Trophoblast cell (in vitro differentiated cells and primary cell): Measurements from ENCODE around the gene GPN1.
"Not testable (repeated sequence)": the region's sequence is repeated elsewhere in the genome, so short reads cannot be mapped to it uniquely, and the experiment has no call there.

Source experiments
- DNase-seq, 2 donors: peaks; one replicate each; pipeline ENCODE4 v3.0.0-alpha.2; 2016
- H2AFZ ChIP-seq: 2 replicates; pipeline ENCODE4 v1.6.1; 2013; ENCODE audit warnings: low read length, moderate library complexity, mild to moderate bottlenecking; ENCODE audit not compliant: insufficient read depth, poor library complexity
- H2AK5ac ChIP-seq: 2 replicates; pipeline ENCODE4 v1.6.1; 2013; ENCODE audit warnings: mild to moderate bottlenecking, low read length
- H2BK120ac ChIP-seq: 2 replicates; pipeline ENCODE4 v1.6.1; 2013; ENCODE audit warnings: low read length, mild to moderate bottlenecking, moderate library complexity; ENCODE audit not compliant: insufficient read depth, poor library complexity
- H2BK12ac ChIP-seq: 2 replicates; pipeline ENCODE4 v1.6.1; 2013; ENCODE audit warnings: mild to moderate bottlenecking, low read length, moderate library complexity
- H2BK5ac ChIP-seq: 2 replicates; pipeline ENCODE4 v1.6.1; 2013; ENCODE audit warnings: low read length, low read depth, moderate library complexity, mild to moderate bottlenecking; ENCODE audit not compliant: poor library complexity
- H3K14ac ChIP-seq: 2 replicates; pipeline ENCODE4 v1.6.1; 2013; ENCODE audit warnings: mild to moderate bottlenecking, low read length
- H3K18ac ChIP-seq: 2 replicates; pipeline ENCODE4 v1.6.1; 2013; ENCODE audit warnings: mild to moderate bottlenecking, low read length
- H3K23ac ChIP-seq: 2 replicates; pipeline ENCODE4 v1.6.1; 2013; ENCODE audit warnings: low read length
- H3K27ac ChIP-seq: 2 replicates; pipeline ENCODE4 v1.5.1; 2013; ENCODE audit warnings: low read depth, mild to moderate bottlenecking, inconsistent platforms, low read length, moderate library complexity
- H3K27me3 ChIP-seq: 2 replicates; pipeline ENCODE4 v1.6.1; 2013; ENCODE audit warnings: inconsistent platforms, mild to moderate bottlenecking, low read length, moderate library complexity; ENCODE audit not compliant: insufficient read depth
- H3K36me3 ChIP-seq, 2 experiments: 1 replicate in 1 of 2; 2 replicates in 1 of 2; pipeline ENCODE4 v1.6.1; 2013; ENCODE audit warnings: low read length in 2 of 2, mild to moderate bottlenecking in 2 of 2, moderate library complexity in 1 of 2; ENCODE audit not compliant: insufficient read depth in 2 of 2, control insufficient read depth in 1 of 2
- H3K4ac ChIP-seq: 2 replicates; pipeline ENCODE4 v1.6.1; 2013; ENCODE audit warnings: low read depth, mild to moderate bottlenecking, low read length, moderate library complexity
- H3K4me1 ChIP-seq, 2 experiments: 1 replicate in 1 of 2; 2 replicates in 1 of 2; pipeline ENCODE4 v1.6.1; 2013; ENCODE audit warnings: low read length in 2 of 2, mild to moderate bottlenecking in 2 of 2, moderate library complexity in 1 of 2; ENCODE audit not compliant: insufficient read depth in 2 of 2, control insufficient read depth in 1 of 2
- H3K4me2 ChIP-seq: 2 replicates; pipeline ENCODE4 v1.6.1; 2013; ENCODE audit warnings: inconsistent platforms, mild to moderate bottlenecking, low read length, moderate library complexity
- H3K4me3 ChIP-seq: 2 replicates; pipeline ENCODE4 v1.5.1; 2013; ENCODE audit warnings: mild to moderate bottlenecking, low read depth, low read length, inconsistent platforms
- H3K79me1 ChIP-seq: one replicate; pipeline ENCODE4 v1.6.1; 2013; ENCODE audit warnings: low read length
- H3K79me2 ChIP-seq: 2 replicates; pipeline ENCODE4 v1.6.1; 2013; ENCODE audit warnings: low read length, mild to moderate bottlenecking; ENCODE audit not compliant: control insufficient read depth, insufficient read depth, poor library complexity
- H3K9ac ChIP-seq: 2 replicates; pipeline ENCODE4 v1.6.1; 2013; ENCODE audit warnings: mild to moderate bottlenecking, low read length
- H3K9me3 ChIP-seq: 2 replicates; pipeline ENCODE4 v1.6.1; 2013; ENCODE audit warnings: low read depth, mild to moderate bottlenecking, control low read depth, inconsistent platforms, low read length; ENCODE audit not compliant: insufficient read depth
- H4K12ac ChIP-seq: 2 replicates; pipeline ENCODE4 v1.6.1; 2013; ENCODE audit warnings: low read depth, mild to moderate bottlenecking, low read length, moderate library complexity
- H4K8ac ChIP-seq: 2 replicates; pipeline ENCODE4 v1.6.1; 2013; ENCODE audit warnings: low read depth, mild to moderate bottlenecking, low read length, moderate library complexity
- H4K91ac ChIP-seq: one replicate; pipeline ENCODE4 v1.6.1; 2013; ENCODE audit warnings: low read depth, mild to moderate bottlenecking, low read length, moderate library complexity
- WGBS: extraction: QIAGEN DNeasy Blood & Tissue Kit; methylation state at CpG from one replicate; pipeline ENCODE4 v1.1.7; 2013; ENCODE audit warnings: missing lambda C conversion rate; ENCODE audit not compliant: insufficient read length, insufficient coverage; ENCODE audit errors: extremely low coverage; 5-methylcytosine and 5-hydroxymethylcytosine counted together

Gene GPN1

DNA sequence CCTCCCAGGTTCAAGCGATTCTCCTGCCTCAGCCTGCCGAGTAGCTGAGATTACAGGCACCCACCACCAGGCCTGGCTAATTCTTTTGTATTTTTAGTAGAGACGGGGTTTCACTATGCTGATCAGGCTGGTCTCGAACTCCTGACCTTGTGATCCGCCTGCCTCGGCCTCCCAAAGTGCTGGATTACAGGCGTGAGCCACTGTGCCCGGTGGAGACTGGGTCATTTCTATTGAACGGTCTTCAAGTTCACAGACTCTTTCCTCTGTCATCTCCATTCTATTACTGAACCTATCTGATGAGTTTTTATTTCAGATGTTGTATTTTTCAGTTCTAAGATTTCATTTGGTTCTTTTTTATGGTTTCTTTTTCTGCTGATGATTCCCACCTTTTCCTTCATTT lies 33.4 kb upstream of the GPN1 start:
- H4K91ac ChIP-seq, H3K79me1 ChIP-seq, H3K14ac ChIP-seq, H4K12ac ChIP-seq, H2BK120ac ChIP-seq, H3K79me2 ChIP-seq, DNase-seq, H3K18ac ChIP-seq, H2BK12ac ChIP-seq, H3K4me1 ChIP-seq, H3K23ac ChIP-seq, H3K27me3 ChIP-seq, H3K27ac ChIP-seq, H3K9ac ChIP-seq, H3K4me3 ChIP-seq, H3K4me2 ChIP-seq, H3K4ac ChIP-seq, H2BK5ac ChIP-seq, H4K8ac ChIP-seq, H2AFZ ChIP-seq, H2AK5ac ChIP-seq: not testable (repeated sequence)
- peaks cover 5 to 12% of the 10 kb centered on the region in 2 experiments for H3K36me3 ChIP-seq
- no CpG with 5 or more reads among the region's 9 CpGs for WGBS
- peaks cover 13% of the 10 kb centered on the region for H3K9me3 ChIP-seq

DNA sequence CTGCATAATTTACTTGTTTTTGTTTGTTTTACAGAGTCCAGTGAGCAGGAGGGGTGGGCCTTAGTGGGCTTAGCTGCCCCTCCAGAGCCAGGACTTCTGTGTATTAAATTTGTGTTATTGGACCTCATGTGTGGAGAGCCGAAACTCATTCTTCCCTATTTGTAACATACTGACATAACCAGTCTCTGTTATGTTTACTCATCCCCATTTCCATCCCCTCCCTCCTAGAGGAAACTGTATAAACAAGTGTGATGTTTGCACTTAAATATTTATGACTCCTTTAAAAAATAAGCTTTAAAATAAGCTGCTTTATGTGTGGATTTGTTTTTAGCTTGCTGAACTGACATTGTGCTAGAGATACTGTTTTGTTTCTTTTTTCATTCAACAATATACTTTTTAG lies 32.2 kb upstream of the GPN1 start:
- no peak overlapping the region for H3K23ac ChIP-seq
- no peak overlapping the region for H2BK120ac ChIP-seq
- no peak overlapping the region for H2AK5ac ChIP-seq
- no peak for DNase-seq
- H3K4me3 ChIP-seq: no peak overlapping the region
- no peak overlapping the region for H3K18ac ChIP-seq
- H3K4me2 ChIP-seq: no peak overlapping the region
- peaks cover 13% of the 10 kb centered on the region for H3K9me3 ChIP-seq
- no peak overlapping the region for H3K27ac ChIP-seq
- WGBS: no CpG with 5 or more reads among the region's 1 CpG
- H3K27me3 ChIP-seq: no peaks in the 10 kb centered on the region
- no peak overlapping the region for H3K9ac ChIP-seq
- no peak overlapping the region for H3K4ac ChIP-seq
- no peaks in the 10 kb centered on the region for H3K4me1 ChIP-seq
- no peak overlapping the region for H3K14ac ChIP-seq
- no peak overlapping the region for H2BK12ac ChIP-seq
- no peak overlapping the region for H4K12ac ChIP-seq
- no peak overlapping the region for H2BK5ac ChIP-seq
- no peaks in the 10 kb centered on the region for H3K79me1 ChIP-seq
- no peak overlapping the region for H2AFZ ChIP-seq
- no peaks in the 10 kb centered on the region for H3K79me2 ChIP-seq
- H4K91ac ChIP-seq: no peak overlapping the region
- H3K36me3 ChIP-seq: peaks cover 7 to 16% of the 10 kb centered on the region in 2 experiments
- H4K8ac ChIP-seq: no peak overlapping the region

DNA sequence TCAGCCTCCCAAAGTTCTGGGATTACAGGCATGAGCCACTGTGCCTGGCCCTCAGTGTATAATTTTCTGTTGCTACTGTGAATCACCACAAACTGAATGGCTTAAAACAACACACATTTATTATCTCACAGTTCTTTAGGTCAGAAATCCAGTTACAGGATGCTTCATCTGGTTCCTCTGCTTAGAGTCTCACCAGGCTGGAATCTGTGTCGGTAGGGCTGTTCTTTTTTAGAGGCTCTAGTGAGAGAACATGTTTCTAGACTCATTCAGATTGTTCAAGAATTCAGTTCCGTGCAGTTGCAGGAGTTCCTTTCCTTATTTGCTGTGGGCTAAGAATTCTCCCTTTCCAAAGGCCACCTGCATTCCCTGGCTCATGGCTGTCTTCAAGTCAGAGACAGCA lies 22.2 kb upstream of the GPN1 start:
- H2AFZ ChIP-seq: no peak overlapping the region
- H3K4me2 ChIP-seq: no peak overlapping the region
- no peak overlapping the region for H3K4me3 ChIP-seq
- H2AK5ac ChIP-seq: no peak overlapping the region
- H4K91ac ChIP-seq: no peak overlapping the region
- no peaks in the 10 kb centered on the region for H3K79me2 ChIP-seq
- no CpG with 5 or more reads among the region's 2 CpGs for WGBS
- H2BK120ac ChIP-seq: no peak overlapping the region
- H3K14ac ChIP-seq: no peak overlapping the region
- H3K4me1 ChIP-seq: no peaks in the 10 kb centered on the region
- no peak overlapping the region for H3K18ac ChIP-seq
- no peak overlapping the region for H3K9ac ChIP-seq
- no peak overlapping the region for H3K23ac ChIP-seq
- H3K9me3 ChIP-seq: no peaks in the 10 kb centered on the region
- H4K12ac ChIP-seq: no peak overlapping the region
- H2BK12ac ChIP-seq: no peak overlapping the region
- H3K27me3 ChIP-seq: no peaks in the 10 kb centered on the region
- H3K27ac ChIP-seq: no peak overlapping the region
- no peak overlapping the region for H2BK5ac ChIP-seq
- no peak overlapping the region for H3K4ac ChIP-seq
- peak; percentile 62 to 77 for DNase-seq
- peaks cover 23 to 24% of the 10 kb centered on the region in 2 experiments for H3K36me3 ChIP-seq
- H4K8ac ChIP-seq: no peak overlapping the region
- H3K79me1 ChIP-seq: no peaks in the 10 kb centered on the region

DNA sequence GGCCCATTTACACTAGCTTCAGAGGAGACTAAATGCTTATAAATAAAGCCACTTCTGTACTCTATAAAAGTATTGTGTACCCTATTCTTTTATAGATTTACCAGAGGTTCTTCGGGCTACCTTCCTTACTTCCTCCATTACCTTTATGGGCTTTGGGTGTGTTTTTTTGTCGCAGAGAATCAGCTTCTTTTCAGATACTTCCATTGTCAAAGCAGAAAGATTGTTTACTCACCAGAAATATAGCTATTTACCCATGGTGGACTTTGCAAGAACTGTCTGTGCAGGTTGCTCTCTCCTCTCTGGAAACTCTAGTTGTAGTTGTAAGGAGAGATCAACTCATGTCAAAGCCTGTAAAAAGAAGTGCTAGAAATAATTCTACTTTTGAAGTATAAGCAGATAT lies 14.9 kb upstream of the GPN1 start:
- no peak overlapping the region for H3K14ac ChIP-seq
- no peak overlapping the region for H3K4ac ChIP-seq
- H3K4me2 ChIP-seq: no peak overlapping the region
- no peak for DNase-seq
- H2BK12ac ChIP-seq: no peak overlapping the region
- no peak overlapping the region for H4K8ac ChIP-seq
- no peak overlapping the region for H3K23ac ChIP-seq
- H3K27ac ChIP-seq: no peak overlapping the region
- H2AK5ac ChIP-seq: no peak overlapping the region
- no peak overlapping the region for H3K4me3 ChIP-seq
- H2BK120ac ChIP-seq: no peak overlapping the region
- H3K4me1 ChIP-seq: no peaks in the 10 kb centered on the region
- no peak overlapping the region for H4K91ac ChIP-seq
- H4K12ac ChIP-seq: no peak overlapping the region
- no peaks in the 10 kb centered on the region for H3K9me3 ChIP-seq
- no peaks in the 10 kb centered on the region for H3K79me1 ChIP-seq
- H2AFZ ChIP-seq: no peak overlapping the region
- H3K9ac ChIP-seq: no peak overlapping the region
- no CpG with 5 or more reads among the region's 2 CpGs for WGBS
- no peaks in the 10 kb centered on the region for H3K79me2 ChIP-seq
- H3K27me3 ChIP-seq: no peaks in the 10 kb centered on the region
- H2BK5ac ChIP-seq: no peak overlapping the region
- peaks cover 2 to 17% of the 10 kb centered on the region in 2 experiments for H3K36me3 ChIP-seq
- no peak overlapping the region for H3K18ac ChIP-seq
